GM12801 (cell line): ENCODE data around the gene PCCB.

Source experiments
- CTCF ChIP-seq: IDR thresholded peaks from one replicate; pipeline ENCODE4 v1.5.1; 2011; ENCODE audit warnings: control low read depth; ENCODE audit not compliant: insufficient read length; ENCODE audit errors: extremely low read depth

Gene PCCB

GRCh38 chr3:136343873-136344555, 93.9 kb downstream of the PCCB start:
- no peak for TF ChIP-seq CTCF

- no peak for TF ChIP-seq CTCF
Measured at GRCh38 chr3:136346486-136346885, 96.3 kb downstream of the PCCB start.

- TF ChIP-seq CTCF, result no peak
Measured at GRCh38 chr3:136350132-136350531, 100.0 kb downstream of the PCCB start.

GRCh38 chr3:136350557-136350956, 100.4 kb downstream of the PCCB start:
- TF ChIP-seq CTCF, result no peak

GRCh38 chr3:136351351-136351750, 101.2 kb downstream of the PCCB start:
- no peak for TF ChIP-seq CTCF

- no peak for TF ChIP-seq CTCF
Measured at GRCh38 chr3:136351905-136352304, 101.8 kb downstream of the PCCB start.

GRCh38 chr3:136353461-136353860, 103.3 kb downstream of the PCCB start:
- no peak for TF ChIP-seq CTCF

GRCh38 chr3:136366289-136366688, 116.1 kb downstream of the PCCB start:
- TF ChIP-seq CTCF, result no peak
